MCF 10A (cell line): ENCODE measurements around the gene ASCC2. TPM values are rescaled to one million over a fixed set of nuclear protein-coding genes. Genes with fewer than 3 reads are reported as not detected.
A peak's percentile ranks its signal among the peaks of the same experiment; 100 is the strongest.
"Not testable (repeated sequence)": the region's sequence is repeated elsewhere in the genome, so short reads cannot be mapped to it uniquely, and the experiment has no call there.

ENCODE experiments used
- BruUV-seq: library from RNA; stranded (reverse); fragments of 400-500 nt; replicated peaks from 2 replicates; lab custom pipeline; 2021; lab: Mats Ljungman, UMichigan
- CTCF ChIA-PET: fragments of 300-600 bp; sonication (Branson Sonifier 250); formaldehyde crosslinking; extraction: SDS; loops from one replicate; lab custom pipeline; 2021; ENCODE audit warnings: antibody characterized with exemption, inconsistent platforms; lab: Yijun Ruan, JAX
- POLR2A ChIA-PET: fragments of 300-600, 350-650 bp; sonication (Branson Sonifier 250); formaldehyde crosslinking; extraction: SDS; loops from one replicate; lab custom pipeline; 2020; ENCODE audit warnings: antibody characterized with exemption, inconsistent platforms; lab: Yijun Ruan, JAX
- DNase-seq: peaks from one replicate; pipeline ENCODE4 v3.0.0-alpha.2; 2018; ENCODE audit not compliant: unreplicated experiment
- H3K27ac Mint-ChIP-seq: one replicate; pipeline ENCODE4 v1.8.0; 2022; ENCODE audit warnings: mild to moderate bottlenecking, low read depth, mixed read lengths; ENCODE audit not compliant: unreplicated experiment
- H3K27me3 Mint-ChIP-seq: one replicate; pipeline ENCODE4 v1.8.0; 2022; ENCODE audit warnings: mixed read lengths; ENCODE audit not compliant: insufficient read depth, unreplicated experiment
- H3K36me3 Mint-ChIP-seq: one replicate; pipeline ENCODE4 v1.8.0; 2022; ENCODE audit warnings: mild to moderate bottlenecking, moderate library complexity, mixed read lengths; ENCODE audit not compliant: insufficient read depth, unreplicated experiment
- H3K4me1 Mint-ChIP-seq: one replicate; pipeline ENCODE4 v1.8.0; 2022; ENCODE audit warnings: mixed read lengths; ENCODE audit not compliant: insufficient read depth, unreplicated experiment
- H3K4me3 Mint-ChIP-seq: one replicate; pipeline ENCODE4 v1.8.0; 2022; ENCODE audit warnings: mild to moderate bottlenecking, moderate library complexity, mixed read lengths; ENCODE audit not compliant: unreplicated experiment
- H3K9me3 Mint-ChIP-seq: one replicate; pipeline ENCODE4 v1.8.0; 2022; ENCODE audit warnings: mixed read lengths; ENCODE audit not compliant: unreplicated experiment
- intact Hi-C: fragments of 100-400 bp; cut with micrococcal nuclease; formaldehyde crosslinking; loops from 2 replicates; pipeline ENCODE4 v1.14.1; 2022
- total RNA-seq: library from RNA; stranded (reverse); gene quantifications from 2 replicates; pipeline ENCODE4 v1.2.3, GENCODE V29; 2022
- TF ChIP-seq, protein P1 (sequence below): fragments of 200-600 bp; IDR thresholded peaks from one replicate; pipeline ENCODE4 v1.8.0; 2022; ENCODE audit warnings: antibody characterized with exemption, mild to moderate bottlenecking; ENCODE audit not compliant: unreplicated experiment

The ASCC2 gene
- total RNA-seq, 1 experiment from 2014 or later = 70.7 TPM

DNA sequence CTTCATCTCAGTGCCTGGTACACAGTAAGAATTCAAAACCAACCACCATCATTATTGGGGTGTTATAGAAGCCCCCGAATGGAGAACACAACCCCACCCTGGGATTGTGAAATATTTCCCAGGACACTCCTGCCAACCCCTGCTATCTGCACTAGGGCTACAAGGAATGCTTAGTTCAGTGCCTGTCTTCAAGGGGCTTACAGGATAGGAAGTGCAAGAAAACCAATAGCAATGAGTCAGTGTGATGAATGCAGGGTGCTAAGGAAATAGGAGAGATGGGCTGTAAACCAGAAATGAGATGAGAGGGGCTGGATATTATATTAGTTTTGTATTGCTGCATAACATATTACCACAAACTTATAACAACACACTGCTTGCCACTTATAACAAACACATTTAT lies 965 bp upstream of the ASCC2 start:
- TF ChIP-seq, protein P1, sequence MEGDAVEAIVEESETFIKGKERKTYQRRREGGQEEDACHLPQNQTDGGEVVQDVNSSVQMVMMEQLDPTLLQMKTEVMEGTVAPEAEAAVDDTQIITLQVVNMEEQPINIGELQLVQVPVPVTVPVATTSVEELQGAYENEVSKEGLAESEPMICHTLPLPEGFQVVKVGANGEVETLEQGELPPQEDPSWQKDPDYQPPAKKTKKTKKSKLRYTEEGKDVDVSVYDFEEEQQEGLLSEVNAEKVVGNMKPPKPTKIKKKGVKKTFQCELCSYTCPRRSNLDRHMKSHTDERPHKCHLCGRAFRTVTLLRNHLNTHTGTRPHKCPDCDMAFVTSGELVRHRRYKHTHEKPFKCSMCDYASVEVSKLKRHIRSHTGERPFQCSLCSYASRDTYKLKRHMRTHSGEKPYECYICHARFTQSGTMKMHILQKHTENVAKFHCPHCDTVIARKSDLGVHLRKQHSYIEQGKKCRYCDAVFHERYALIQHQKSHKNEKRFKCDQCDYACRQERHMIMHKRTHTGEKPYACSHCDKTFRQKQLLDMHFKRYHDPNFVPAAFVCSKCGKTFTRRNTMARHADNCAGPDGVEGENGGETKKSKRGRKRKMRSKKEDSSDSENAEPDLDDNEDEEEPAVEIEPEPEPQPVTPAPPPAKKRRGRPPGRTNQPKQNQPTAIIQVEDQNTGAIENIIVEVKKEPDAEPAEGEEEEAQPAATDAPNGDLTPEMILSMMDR = no peak
- Mint-ChIP-seq H3K4me1 (peaks cover 25% of the 10 kb centered on the region), H3K27me3 (no peaks in the 10 kb centered on the region), H3K36me3 (peaks cover 6% of the 10 kb centered on the region), H3K4me3 (no peak overlapping the region), H3K9me3 (no peaks in the 10 kb centered on the region), H3K27ac (no peak overlapping the region)
- ChIA-PET CTCF (no interaction called here), POLR2A (interaction anchor here (0.9 to 3.3 kb wide), 6 partner anchors 17 to 215 kb away, joined by 3 to 22 read pairs (median 8); no protein-coding TSS in a partner anchor)
- no TSS peak for BruUV-seq
- DNase-seq = no peak
- intact Hi-C loops = no loop called here

DNA sequence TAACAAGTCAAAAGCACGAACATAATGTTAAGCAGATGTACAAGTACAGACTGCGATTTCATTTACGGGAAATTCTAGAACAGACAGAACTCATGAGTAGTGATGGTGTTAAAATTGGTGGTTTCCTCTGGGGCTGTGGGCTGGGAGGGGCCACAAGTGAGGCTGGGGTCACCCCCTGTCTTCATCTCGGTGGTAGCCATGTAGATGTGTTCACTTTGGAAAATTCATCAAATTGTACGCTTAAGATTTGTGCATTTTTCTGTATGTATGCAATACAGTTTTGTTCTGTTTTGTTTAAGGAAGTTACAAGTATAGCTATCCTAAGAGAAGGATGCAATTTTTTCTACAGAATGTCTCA lies 504 bp upstream of the ASCC2 start:
- peak overlapping the region; percentile 93 for H3K4me3 Mint-ChIP-seq
- H3K36me3 Mint-ChIP-seq = peaks cover 6% of the 10 kb centered on the region
- ChIA-PET CTCF (interaction anchor here (1.6 kb wide), 1 partner anchor 78 kb away, joined by 4 read pairs; no protein-coding TSS in a partner anchor), POLR2A (interaction anchor here (0.7 to 3.3 kb wide), 14 partner anchors 10 to 215 kb away, joined by 3 to 22 read pairs (median 8); partner anchors contain the start of genes MTMR3 and ZMAT5)
- no TSS peak for BruUV-seq
- peak overlapping the region; percentile 91 for H3K27ac Mint-ChIP-seq
- DNase-seq = no peak
- intact Hi-C loops = loop anchor here (1.0 kb wide), 2 partner anchors 45 to 156 kb away; partner anchors contain the start of gene MTMR3
- peaks cover 25% of the 10 kb centered on the region for H3K4me1 Mint-ChIP-seq
- H3K27me3 Mint-ChIP-seq = no peaks in the 10 kb centered on the region
- TF ChIP-seq, protein P1 = no peak
- no peaks in the 10 kb centered on the region for H3K9me3 Mint-ChIP-seq

DNA sequence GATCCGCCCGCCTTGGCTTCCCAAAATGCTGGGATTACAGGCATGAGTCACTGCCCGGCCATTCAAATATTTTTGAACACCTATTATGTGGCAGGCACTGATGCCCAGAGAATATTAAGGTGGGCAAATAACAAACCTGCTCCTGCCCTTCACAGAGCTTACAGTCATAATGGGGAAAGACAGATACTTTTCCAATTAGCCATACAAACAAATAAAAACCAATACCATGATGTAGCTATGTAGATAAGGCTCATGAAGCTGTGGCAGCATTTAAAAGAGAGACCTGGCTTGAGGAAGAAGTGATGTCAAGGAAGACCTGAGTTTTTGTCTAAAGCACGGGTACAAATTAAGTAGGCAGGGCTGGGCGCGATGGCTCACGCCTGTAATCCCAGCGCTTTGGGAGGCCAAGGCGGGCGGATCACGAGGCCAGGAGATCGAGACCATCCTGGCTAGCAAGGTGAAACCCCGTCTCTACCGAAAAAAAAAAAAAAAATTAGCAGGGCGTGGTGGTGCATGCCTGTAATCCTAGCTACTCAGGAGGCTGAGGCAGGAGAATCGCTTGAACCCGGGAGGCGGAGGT lies 1.2 kb downstream of the ASCC2 start:
- DNase-seq, BruUV-seq, H3K9me3 Mint-ChIP-seq, H3K27me3 Mint-ChIP-seq, intact Hi-C loops: not testable (repeated sequence)
- ChIA-PET CTCF (interaction anchor here (0.6 to 1.6 kb wide), 3 partner anchors 34 to 159 kb away, joined by 3 to 6 read pairs (median 4); no protein-coding TSS in a partner anchor), POLR2A (interaction anchor here (0.7 to 3.3 kb wide), 20 partner anchors 9 to 233 kb away, joined by 3 to 22 read pairs (median 5); partner anchors contain the start of genes MTMR3 and ZMAT5)
- peaks cover 16% of the 10 kb centered on the region for H3K4me1 Mint-ChIP-seq
- peaks cover 17% of the 10 kb centered on the region for H3K36me3 Mint-ChIP-seq
- H3K4me3 Mint-ChIP-seq = peak overlapping the region; percentile 93
- peak overlapping the region; percentile 91 for H3K27ac Mint-ChIP-seq

DNA sequence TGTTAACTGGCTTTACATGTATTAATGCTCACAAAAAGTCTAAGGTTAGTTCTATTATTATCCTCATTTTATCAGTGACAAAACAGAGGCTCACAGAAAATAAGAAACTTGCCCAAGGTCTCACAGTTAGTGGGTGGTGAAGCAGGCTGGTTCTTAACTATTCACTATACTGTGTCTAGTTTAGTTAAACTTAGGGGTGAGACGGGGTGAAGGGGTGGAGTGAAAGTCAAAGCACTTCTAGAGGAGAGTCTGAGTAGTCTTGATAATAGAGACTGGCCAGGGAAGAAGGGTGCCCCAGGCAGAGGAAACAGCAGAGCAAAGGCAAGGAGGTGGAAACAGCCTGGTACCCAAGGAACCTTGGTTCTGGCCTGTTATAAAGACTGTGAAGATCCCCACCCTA lies 4.0 kb downstream of the ASCC2 start:
- TF ChIP-seq, protein P1 = no peak
- BruUV-seq = no TSS peak
- peaks cover 33% of the 10 kb centered on the region for H3K36me3 Mint-ChIP-seq
- no peaks in the 10 kb centered on the region for H3K9me3 Mint-ChIP-seq
- ChIA-PET CTCF (interaction anchor here (0.6 kb wide), 1 partner anchor 581 kb away, joined by 3 read pairs; no protein-coding TSS in a partner anchor), POLR2A (interaction anchor here (0.9 kb wide), 1 partner anchor 13 kb away, joined by 3 read pairs; no protein-coding TSS in a partner anchor)
- intact Hi-C loops = no loop called here
- H3K27ac Mint-ChIP-seq = no peak overlapping the region
- H3K4me3 Mint-ChIP-seq = no peak overlapping the region
- no peaks in the 10 kb centered on the region for H3K27me3 Mint-ChIP-seq
- no peak for DNase-seq
- H3K4me1 Mint-ChIP-seq = peaks cover 16% of the 10 kb centered on the region
